Measurements from ENCODE around the gene FAM180A.
"Not testable (repeated sequence)": the region's sequence is repeated elsewhere in the genome, so short reads cannot be mapped to it uniquely, and the experiment has no call there.

FAM180A gene

DNA sequence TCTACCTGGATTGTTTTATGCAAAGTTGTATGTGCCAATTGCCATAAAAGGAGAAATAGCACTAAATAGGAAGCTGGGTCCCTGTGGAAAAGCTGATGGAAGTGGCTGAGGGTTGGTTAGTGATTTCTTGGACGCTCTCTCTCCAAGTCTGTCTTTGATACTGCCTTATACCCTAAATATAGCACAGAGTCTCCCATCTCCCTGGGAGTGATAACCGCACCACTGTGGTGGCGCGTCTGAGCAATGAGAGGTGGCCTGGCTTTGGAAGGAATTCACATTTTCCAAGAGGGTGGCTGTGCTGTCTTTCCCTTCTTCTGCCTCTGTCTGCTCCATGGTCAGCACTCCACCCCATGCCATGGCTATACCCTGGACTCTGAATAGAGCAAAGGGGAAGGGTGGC, 55.1 kb downstream of the FAM180A start:
- no peak overlapping the region for H3K4me3 ChIP-seq (ENCODE audit: low read depth, low read length)
- TF ChIP-seq, protein P1, sequence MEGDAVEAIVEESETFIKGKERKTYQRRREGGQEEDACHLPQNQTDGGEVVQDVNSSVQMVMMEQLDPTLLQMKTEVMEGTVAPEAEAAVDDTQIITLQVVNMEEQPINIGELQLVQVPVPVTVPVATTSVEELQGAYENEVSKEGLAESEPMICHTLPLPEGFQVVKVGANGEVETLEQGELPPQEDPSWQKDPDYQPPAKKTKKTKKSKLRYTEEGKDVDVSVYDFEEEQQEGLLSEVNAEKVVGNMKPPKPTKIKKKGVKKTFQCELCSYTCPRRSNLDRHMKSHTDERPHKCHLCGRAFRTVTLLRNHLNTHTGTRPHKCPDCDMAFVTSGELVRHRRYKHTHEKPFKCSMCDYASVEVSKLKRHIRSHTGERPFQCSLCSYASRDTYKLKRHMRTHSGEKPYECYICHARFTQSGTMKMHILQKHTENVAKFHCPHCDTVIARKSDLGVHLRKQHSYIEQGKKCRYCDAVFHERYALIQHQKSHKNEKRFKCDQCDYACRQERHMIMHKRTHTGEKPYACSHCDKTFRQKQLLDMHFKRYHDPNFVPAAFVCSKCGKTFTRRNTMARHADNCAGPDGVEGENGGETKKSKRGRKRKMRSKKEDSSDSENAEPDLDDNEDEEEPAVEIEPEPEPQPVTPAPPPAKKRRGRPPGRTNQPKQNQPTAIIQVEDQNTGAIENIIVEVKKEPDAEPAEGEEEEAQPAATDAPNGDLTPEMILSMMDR (IDR thresholded peaks at IDR 0.05; ENCODE audit: low read depth, low read length), result no peak

DNA sequence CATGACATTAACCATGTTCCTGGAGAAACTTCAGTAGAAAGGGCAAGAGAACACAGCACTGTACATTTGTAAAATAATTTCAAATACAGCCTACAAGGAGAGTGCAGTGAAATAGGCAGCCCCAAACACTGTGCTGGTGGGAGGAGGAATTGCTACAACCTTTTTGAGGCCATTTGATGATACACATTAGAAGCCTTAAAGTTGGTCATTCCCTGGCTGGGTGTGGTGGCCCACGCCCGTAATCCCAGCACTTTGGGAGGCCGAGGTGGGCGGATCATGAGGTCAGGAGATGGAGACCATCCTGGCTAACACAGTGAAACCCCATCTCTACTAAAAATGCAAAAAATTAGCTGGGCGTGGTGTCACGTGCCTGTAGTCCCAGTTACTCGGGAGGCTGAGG, 56.0 kb downstream of the FAM180A start:
- not testable (repeated sequence) for H3K4me3 ChIP-seq (ENCODE audit: low read depth, low read length)

DNA sequence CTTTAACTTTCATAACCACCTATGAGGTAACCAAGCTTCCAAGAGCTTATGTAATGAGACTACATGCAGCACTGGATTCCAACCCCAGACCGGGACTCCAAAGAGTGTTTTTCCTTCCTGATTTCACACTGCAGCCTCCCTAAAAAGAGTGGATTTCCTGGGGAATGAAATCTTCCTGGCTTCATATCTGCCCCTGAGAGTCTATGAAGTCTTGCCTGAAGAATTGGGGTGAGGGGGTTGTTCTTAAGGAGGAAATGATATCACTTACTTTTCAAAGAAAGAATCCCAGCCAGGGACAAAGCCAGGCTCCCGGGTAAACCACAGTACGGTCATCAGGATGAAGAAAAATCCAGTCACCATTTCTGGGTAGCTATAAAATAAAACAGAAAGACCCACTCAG, 56.6 kb downstream of the FAM180A start:
- TF ChIP-seq, protein P1 (IDR thresholded peaks at IDR 0.05; ENCODE audit: low read depth, low read length), result no peak
- no peak overlapping the region for H3K4me3 ChIP-seq (ENCODE audit: low read depth, low read length)

DNA sequence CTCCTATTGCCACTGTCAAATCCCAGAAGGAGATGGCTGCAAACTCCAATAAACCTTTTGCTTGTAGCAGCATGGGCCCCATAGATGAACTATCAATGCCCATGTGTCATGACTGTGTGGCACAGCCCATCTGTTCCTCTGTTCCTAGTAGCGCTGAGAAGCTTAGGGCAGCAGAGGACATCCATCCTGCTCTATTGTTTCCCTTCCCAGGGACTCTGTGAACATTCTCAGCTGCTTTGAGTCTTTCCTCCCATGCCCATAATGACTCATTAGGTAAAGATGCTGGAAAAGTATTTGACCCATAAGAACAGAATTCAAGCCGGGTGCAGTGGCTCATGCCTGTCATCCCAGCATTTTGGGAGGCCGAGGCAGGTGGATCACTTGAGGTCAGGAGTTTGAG, 58.0 kb downstream of the FAM180A start:
- TF ChIP-seq, protein P1 (IDR thresholded peaks at IDR 0.05; ENCODE audit: low read depth, low read length), result no peak
- H3K4me3 ChIP-seq (ENCODE audit: low read depth, low read length), result no peak overlapping the region

DNA sequence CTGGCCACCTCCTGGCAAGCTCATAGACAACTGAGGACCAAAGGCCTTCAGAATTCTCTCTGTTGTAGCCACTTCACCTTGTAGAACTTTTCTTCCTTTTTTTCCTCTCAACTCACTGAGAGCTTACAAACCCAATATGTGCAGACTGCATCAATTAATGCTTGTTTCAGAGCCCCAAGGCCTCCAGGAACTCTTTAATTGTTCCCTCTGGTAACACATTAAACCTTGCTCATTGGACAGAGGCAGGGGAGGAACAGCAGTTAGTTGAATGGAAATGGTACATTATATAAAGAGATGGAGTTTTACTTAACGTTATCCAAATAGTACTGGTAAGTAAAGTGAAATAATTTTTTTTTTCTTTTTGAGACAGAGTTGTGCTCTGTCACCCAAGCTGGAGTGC, 61.1 kb downstream of the FAM180A start:
- TF ChIP-seq, protein P1 (IDR thresholded peaks at IDR 0.05; ENCODE audit: low read depth, low read length), result no peak

DNA sequence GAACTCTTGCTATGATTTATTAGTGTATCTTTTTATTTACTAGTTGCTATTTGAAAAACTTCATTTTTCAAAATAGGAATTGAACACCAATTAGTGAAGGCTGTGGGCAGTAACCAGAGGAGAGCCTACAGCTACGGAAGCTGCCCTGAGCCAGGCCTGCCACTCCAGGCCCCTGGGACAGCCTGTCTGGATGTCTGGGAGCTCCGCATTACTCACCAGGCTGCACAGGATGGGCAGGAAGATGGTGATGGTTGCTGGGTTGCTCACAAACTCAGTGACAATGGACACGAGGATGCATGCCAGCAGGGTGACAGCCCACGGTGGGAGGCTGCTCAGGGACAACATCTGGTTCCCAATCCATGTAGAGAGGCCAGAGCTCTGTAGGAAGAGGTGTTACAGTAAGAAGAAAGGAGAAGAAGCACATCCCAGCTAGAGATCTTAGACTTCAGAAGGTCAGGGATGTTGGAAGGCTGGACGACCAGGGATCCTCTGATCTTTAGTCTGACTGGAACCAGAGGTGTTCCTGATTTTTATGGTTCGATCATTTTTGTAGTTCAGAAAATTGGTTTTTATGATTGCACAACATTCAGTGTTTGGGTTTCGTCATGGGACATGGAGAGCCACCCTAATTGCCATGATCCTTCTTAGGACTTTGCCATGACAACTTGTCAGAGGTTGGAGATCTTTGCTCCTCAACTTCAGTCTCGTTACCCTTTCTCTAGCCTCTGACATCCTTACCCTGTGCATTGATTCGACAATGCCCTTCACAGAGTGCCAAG, 63.1 kb downstream of the FAM180A start:
- TF ChIP-seq, protein P1 (IDR thresholded peaks at IDR 0.05; ENCODE audit: low read depth, low read length), result no peak
- no peak overlapping the region for H3K4me3 ChIP-seq (ENCODE audit: low read depth, low read length)

More for the DNA sequence above, 61.1 kb downstream of the FAM180A start:
- H3K4me3 ChIP-seq (ENCODE audit: low read depth, low read length), result no peak overlapping the region

DNA sequence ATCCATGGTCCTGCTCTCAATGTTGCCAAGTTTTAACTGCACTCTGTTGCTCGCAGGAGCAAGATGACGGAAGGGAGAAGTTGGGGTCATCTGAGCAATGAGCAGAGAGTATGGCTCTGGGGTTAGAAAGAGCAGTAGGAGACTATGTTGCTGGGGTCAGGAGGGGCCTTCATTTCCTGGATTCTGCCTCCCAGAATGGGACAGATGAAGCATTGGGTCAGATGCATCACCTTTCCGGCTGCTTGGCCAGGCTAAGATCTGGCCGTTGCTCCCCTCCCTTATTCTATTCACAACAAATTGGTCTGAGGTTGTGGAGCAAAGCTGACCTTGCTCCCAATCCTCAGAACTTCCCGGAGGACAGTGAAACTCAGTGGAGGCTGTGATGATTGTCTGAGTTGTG, 63.9 kb downstream of the FAM180A start:
- TF ChIP-seq, protein P1 (IDR thresholded peaks at IDR 0.05; ENCODE audit: low read depth, low read length), result no peak

DNA sequence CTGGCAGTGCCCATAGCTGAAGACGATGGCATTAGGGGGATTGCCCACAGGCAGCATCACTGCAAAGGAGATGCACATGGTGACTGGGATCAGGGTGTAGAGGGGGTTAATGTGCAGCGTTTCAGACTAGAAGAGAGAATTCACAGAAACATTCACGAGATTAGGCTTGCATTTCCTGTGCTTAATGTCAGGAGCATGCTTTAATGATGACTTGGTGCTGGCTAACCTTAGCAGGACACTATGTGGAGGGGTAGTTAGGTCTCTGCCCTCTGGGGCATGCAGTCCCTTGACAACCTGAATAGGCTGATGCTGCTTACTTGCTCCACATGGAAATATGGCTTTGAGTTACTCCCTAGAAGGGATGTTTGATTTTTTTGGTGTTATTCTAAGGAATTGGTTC, 64.5 kb downstream of the FAM180A start:
- no peak overlapping the region for H3K4me3 ChIP-seq (ENCODE audit: low read depth, low read length)
- TF ChIP-seq, protein P1 (IDR thresholded peaks at IDR 0.05; ENCODE audit: low read depth, low read length), result no peak

More for the DNA sequence above, 63.9 kb downstream of the FAM180A start:
- H3K4me3 ChIP-seq (ENCODE audit: low read depth, low read length), result no peak overlapping the region

Data from WI38 (cell line).